HCT116 (cell line): ENCODE data around the gene CCL11. TPM values are rescaled to one million over a fixed set of nuclear protein-coding genes. Genes with fewer than 3 reads are reported as not detected.

Experiments
- ATAC-seq: fragments of 200-7000 bp; cut with Tn5 transposase; 2 replicates; pipeline ENCODE4 v1.9.1; 2020; ENCODE audit warnings: mild to moderate bottlenecking, moderate library complexity
- BruUV-seq: library from RNA; stranded (reverse); fragments of 400-500 nt; replicated peaks from 2 replicates; lab custom pipeline; 2021; lab: Mats Ljungman, UMichigan
- CTCF ChIA-PET: fragments of 300-600 bp; sonication (Branson Sonifier 250); formaldehyde crosslinking; loops from one replicate; lab custom pipeline; 2021; ENCODE audit warnings: antibody characterized with exemption; lab: Charles Lee
- POLR2A ChIA-PET: fragments of 300-600, 350-600 bp; sonication (Branson Sonifier 250); formaldehyde crosslinking; loops from one replicate; lab custom pipeline; 2021; ENCODE audit warnings: antibody characterized with exemption; lab: Charles Lee
- RAD21 ChIA-PET, 2 experiments: fragments of 300-600 bp; sonication (Branson Sonifier 250); formaldehyde crosslinking; loops; one replicate each; lab custom pipeline; 2023; ENCODE audit warnings: low total read pairs in 2 of 2; ENCODE audit not compliant: uncharacterized antibody in 2 of 2, unreplicated experiment in 2 of 2, low non-redundant PET in 1 of 2; lab: Charles Lee
- DNase-seq: peaks from one replicate; pipeline ENCODE4 v3.0.0-alpha.2; 2010; ENCODE audit warnings: low read depth, low spot score
- H2AFZ ChIP-seq: fragments of 200-600 bp; shearing (Covaris generic), sonication (generic); 2 replicates; pipeline ENCODE4 v1.6.1; 2017; ENCODE audit warnings: low read depth, mixed run types, mixed read lengths, antibody characterized with exemption, low read length; ENCODE audit not compliant: poor library complexity, severe bottlenecking
- H3K27ac ChIP-seq: 2 replicates; pipeline ENCODE4 v1.5.1; 2012; ENCODE audit warnings: low read depth, low read length
- H3K27me3 ChIP-seq: fragments of 200-600 bp; sonication (generic); 2 replicates; pipeline ENCODE4 v1.6.1; 2016; ENCODE audit warnings: mixed run types, low read length, mixed read lengths; ENCODE audit not compliant: insufficient read depth
- H3K36me3 ChIP-seq, 2 experiments: fragments of 200-500 bp in 1 of 2; fragments of 200-600 bp in 1 of 2; sonication (Bioruptor generic) in 1 of 2; sonication (generic) in 1 of 2; 2 replicates each; pipeline versions ENCODE4 v1.5.1 to v1.6.1; 2014 to 2016; ENCODE audit warnings: low read length in 2 of 2, inconsistent platforms in 1 of 2, mixed read lengths in 1 of 2, mixed run types in 1 of 2; ENCODE audit not compliant: insufficient read depth in 2 of 2, control insufficient read depth in 1 of 2
- H3K4me1 ChIP-seq, 2 experiments: fragments of 200-600 bp in 1 of 2; sonication (generic) in 1 of 2; 2 replicates each; pipeline versions ENCODE4 v1.5.1 to v1.6.1; 2012 to 2017; ENCODE audit warnings: low read length in 2 of 2, inconsistent platforms in 1 of 2, mild to moderate bottlenecking in 1 of 2, mixed read lengths in 1 of 2, mixed run types in 1 of 2, moderate library complexity in 1 of 2; ENCODE audit not compliant: insufficient read depth in 2 of 2, control insufficient read depth in 1 of 2
- H3K4me2 ChIP-seq: fragments of 200-600 bp; sonication (generic); 2 replicates; pipeline ENCODE4 v1.6.1; 2017; ENCODE audit warnings: mixed run types, low read length, mixed read lengths
- H3K4me3 ChIP-seq, 2 experiments: fragments of 200-600 bp in 1 of 2; sonication (generic) in 1 of 2; replicated peaks in 1 of 2; 2 replicates each; pipeline ENCODE4 v1.5.1; 2011 to 2016; ENCODE audit warnings: low read length in 2 of 2, control low read depth in 1 of 2, low read depth in 1 of 2, mild to moderate bottlenecking in 1 of 2, mixed read lengths in 1 of 2, mixed run types in 1 of 2
- H3K79me2 ChIP-seq: fragments of 200-600 bp; sonication (generic); 2 replicates; pipeline ENCODE4 v1.6.1; 2017; ENCODE audit warnings: mild to moderate bottlenecking, mixed run types, low read length, moderate library complexity, mixed read lengths; ENCODE audit not compliant: insufficient read depth
- H3K9ac ChIP-seq: fragments of 200-600 bp; sonication (generic); 2 replicates; pipeline ENCODE4 v1.6.1; 2016; ENCODE audit warnings: low read length, mixed read lengths
- H3K9me2 ChIP-seq: fragments of 200-600 bp; sonication (generic), shearing (Covaris generic); 2 replicates; pipeline ENCODE4 v1.6.1; 2017; ENCODE audit warnings: mixed run types, mild to moderate bottlenecking, moderate library complexity; ENCODE audit not compliant: insufficient read depth
- H3K9me3 ChIP-seq, 2 experiments: fragments of 200-500 bp in 1 of 2; fragments of 200-600 bp in 1 of 2; sonication (Bioruptor generic) in 1 of 2; sonication (generic) in 1 of 2; 2 replicates each; pipeline ENCODE4 v1.6.1; 2014 to 2017; ENCODE audit warnings: low read length in 2 of 2, mixed read lengths in 2 of 2, inconsistent platforms in 1 of 2, low read depth in 1 of 2, mild to moderate bottlenecking in 1 of 2, mixed run types in 1 of 2, moderate library complexity in 1 of 2; ENCODE audit not compliant: control insufficient read depth in 1 of 2, insufficient read depth in 1 of 2
- H4K20me1 ChIP-seq: fragments of 200-600 bp; sonication (generic), shearing (Covaris generic); 2 replicates; pipeline ENCODE4 v1.6.1; 2017; ENCODE audit warnings: mixed run types, mild to moderate bottlenecking, moderate library complexity; ENCODE audit not compliant: insufficient read depth
- POLR2A ChIP-seq: IDR thresholded peaks from 2 replicates; pipeline ENCODE4 v1.7.0; 2011; ENCODE audit warnings: borderline replicate concordance; ENCODE audit not compliant: insufficient read depth, insufficient read length; ENCODE audit errors: extremely low read depth
- POLR2AphosphoS5 ChIP-seq: IDR thresholded peaks from 2 replicates; pipeline ENCODE4 v1.6.1; 2011; ENCODE audit warnings: mild to moderate bottlenecking, low read depth, low read length, moderate library complexity
- REST ChIP-seq: IDR thresholded peaks from 2 replicates; pipeline ENCODE4 v1.6.1; 2012; ENCODE audit warnings: low read depth
- SRF ChIP-seq: IDR thresholded peaks from 2 replicates; pipeline ENCODE4 v1.6.1; 2012; ENCODE audit warnings: low read depth
- ZBTB33 ChIP-seq: IDR thresholded peaks from 2 replicates; pipeline ENCODE4 v1.6.1; 2011; ENCODE audit warnings: mild to moderate bottlenecking, low read length, moderate library complexity; ENCODE audit not compliant: insufficient replicate concordance; ENCODE audit errors: extremely low read depth
- ZFX ChIP-seq: fragments of 450-650 bp; IDR thresholded peaks from 2 replicates; pipeline ENCODE4 v1.6.1; 2017
- ZNF274 ChIP-seq: fragments of 200-500 bp; sonication (Bioruptor generic); IDR thresholded peaks from 2 replicates; pipeline ENCODE4 v1.6.1; 2014; ENCODE audit warnings: mild to moderate bottlenecking, low read depth, low read length, inconsistent platforms
- intact Hi-C: fragments of 100-400 bp; cut with micrococcal nuclease; formaldehyde crosslinking; loops from 2 replicates; pipeline ENCODE4 v1.10.0; 2022
- total RNA-seq: library from RNA; stranded (reverse); gene quantifications from one replicate; pipeline ENCODE4 v1.2.1, GENCODE V29; 2021; ENCODE audit not compliant: unreplicated experiment

Gene CCL11
- total RNA-seq, 1 experiment from 2014 or later, result not detected

GRCh38 chr17:34254146-34254545 is 31.4 kb upstream of the CCL11 start:
- Histone ChIP-seq H4K20me1 (no peaks in the 10 kb centered on the region), H3K27me3 (no peaks in the 10 kb centered on the region; the same call in 1 of the 2 replicates), H3K9me2 (no peaks in the 10 kb centered on the region), H3K79me2 (no peaks in the 10 kb centered on the region), H3K9me3 (no peaks in the 10 kb centered on the region), H3K36me3 (no peaks in the 10 kb centered on the region), H3K4me3 (no peak overlapping the region), H3K4me2 (no peak overlapping the region), H2AFZ (no peak overlapping the region), H3K9ac (no peak overlapping the region), H3K4me1 (no peaks in the 10 kb centered on the region), H3K27ac (no peak overlapping the region)
- ChIA-PET CTCF (no interaction called here), RAD21 (no interaction called here), POLR2A (no interaction called here)
- no TSS peak for BruUV-seq
- intact Hi-C loops, result no loop called here
- DNase-seq (no peak), ATAC-seq (no peak)
- TF ChIP-seq POLR2AphosphoS5 (no peak), REST (no peak), ZFX (no peak), ZBTB33 (no peak), POLR2A (no peak), ZNF274 (no peak), SRF (no peak)
